Activated naive CD4-positive, alpha-beta T cell treated with anti-CD3 and anti-CD28 coated beads for 36 hours (primary cell): ENCODE data around the gene ACOT7. TPM values are rescaled to one million over a fixed set of nuclear protein-coding genes. Genes with fewer than 3 reads are reported as not detected.
A peak's percentile ranks its signal among the peaks of the same experiment; 100 is the strongest.

ENCODE experiments used
- CTCF ChIA-PET: fragments of 350-600 bp; sonication (Branson Sonifier 250); formaldehyde crosslinking; loops from one replicate; lab custom pipeline; 2021; ENCODE audit warnings: antibody characterized with exemption; lab: Charles Lee
- DNase-seq: peaks from one replicate; pipeline ENCODE4 v3.0.0-alpha.2; 2020
- H3K27ac Mint-ChIP-seq: one replicate; pipeline ENCODE4 v1.8.0; 2021; ENCODE audit warnings: mild to moderate bottlenecking, mixed read lengths
- H3K27me3 Mint-ChIP-seq: one replicate; pipeline ENCODE4 v1.8.0; 2021; ENCODE audit warnings: low read depth, mixed read lengths
- H3K36me3 Mint-ChIP-seq: one replicate; pipeline ENCODE4 v1.8.0; 2021; ENCODE audit warnings: low read depth, mixed read lengths
- H3K4me1 Mint-ChIP-seq: one replicate; pipeline ENCODE4 v1.8.0; 2021; ENCODE audit warnings: low read depth, mixed read lengths
- H3K4me3 Mint-ChIP-seq: one replicate; pipeline ENCODE4 v1.8.0; 2021; ENCODE audit warnings: mild to moderate bottlenecking, moderate library complexity, mixed read lengths
- H3K9me3 Mint-ChIP-seq: one replicate; pipeline ENCODE4 v1.8.0; 2021; ENCODE audit warnings: mixed read lengths
- intact Hi-C: fragments of 100-400 bp; cut with micrococcal nuclease; formaldehyde crosslinking; loops from one replicate; pipeline ENCODE4 v1.15.1; 2023
- total RNA-seq, 2 experiments: library from RNA; stranded (reverse); gene quantifications; one replicate each; pipeline ENCODE4 v1.2.3, GENCODE V29; 2021

Gene ACOT7
- total RNA-seq, 2 experiments from 2014 or later = 74.2 to 77.6 TPM

DNA sequence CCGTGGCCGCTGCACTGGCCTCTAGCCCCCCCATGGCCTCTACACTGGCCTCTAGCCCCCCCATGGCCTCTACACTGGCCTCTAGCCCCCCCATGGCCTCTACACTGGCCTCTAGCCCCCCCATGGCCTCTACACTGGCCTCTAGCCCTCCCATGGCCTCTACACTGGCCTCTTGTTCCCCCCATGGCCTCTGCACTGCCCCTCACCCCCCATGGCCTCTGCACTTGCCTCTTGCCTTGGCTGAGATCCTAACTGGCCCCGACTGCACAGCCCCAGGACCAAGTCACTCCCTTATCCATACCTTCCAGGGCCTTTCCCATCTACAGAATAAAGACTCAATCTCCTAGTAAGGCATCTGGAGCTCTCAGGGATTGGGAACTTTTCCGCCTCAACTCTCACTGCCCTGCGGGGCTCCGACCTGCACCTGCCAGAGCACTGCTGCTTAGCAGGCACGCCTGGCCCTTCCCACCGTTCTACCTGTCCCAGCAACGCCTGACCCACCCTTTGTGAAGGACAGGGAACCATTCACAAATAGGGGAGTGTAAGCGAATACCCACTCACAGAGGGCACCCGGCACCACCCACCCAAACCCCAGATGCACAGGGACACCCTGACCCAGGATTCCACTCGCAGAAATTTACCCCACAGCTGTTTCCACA lies 38.8 kb downstream of the ACOT7 start:
- CTCF ChIA-PET = interaction anchor here (1.4 kb wide), 1 partner anchor 108 kb away, joined by 4 read pairs; no protein-coding TSS in a partner anchor
- H3K36me3 Mint-ChIP-seq = no peaks in the 10 kb centered on the region
- intact Hi-C loops = no loop called here
- no peaks in the 10 kb centered on the region for H3K27me3 Mint-ChIP-seq
- H3K4me3 Mint-ChIP-seq = no peak overlapping the region
- H3K4me1 Mint-ChIP-seq = peaks cover 19% of the 10 kb centered on the region
- DNase-seq = no peak
- H3K9me3 Mint-ChIP-seq = no peaks in the 10 kb centered on the region
- H3K27ac Mint-ChIP-seq = no peak overlapping the region

DNA sequence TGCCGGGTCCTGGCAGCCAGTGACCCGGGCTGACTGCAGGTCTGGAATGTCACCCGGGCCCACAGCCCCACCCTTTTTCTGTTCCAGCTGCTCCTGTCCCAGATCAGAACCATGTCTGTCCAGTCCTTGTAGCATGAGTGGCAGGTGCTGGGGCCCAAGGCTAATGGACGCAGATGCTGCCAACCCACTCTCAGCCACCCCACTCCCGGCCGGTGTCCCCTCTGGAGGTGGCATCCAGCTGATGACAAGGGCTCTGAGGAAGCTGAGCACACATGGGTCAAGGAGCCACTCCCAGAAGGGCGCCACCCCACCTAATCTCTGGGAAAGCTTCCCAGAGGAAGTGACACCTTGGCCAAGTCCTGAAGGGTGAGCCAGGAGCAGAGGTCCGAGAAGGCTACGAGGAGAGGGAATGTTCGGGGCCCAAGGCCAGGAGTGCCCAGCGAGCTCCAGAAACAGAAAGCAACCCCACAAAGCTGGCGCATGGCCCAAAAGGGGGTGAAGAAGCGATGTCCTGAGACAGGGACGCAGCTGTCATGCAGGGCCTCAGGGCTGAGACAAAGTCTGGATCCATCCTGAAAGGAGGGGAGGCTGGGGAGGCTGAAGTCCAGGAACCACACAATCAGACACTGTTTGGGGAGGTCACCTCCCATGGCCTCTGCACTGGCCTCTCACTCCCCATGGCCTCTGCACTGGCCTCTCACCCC lies 39.5 kb downstream of the ACOT7 start:
- intact Hi-C loops = no loop called here
- Mint-ChIP-seq H3K9me3 (no peaks in the 10 kb centered on the region), H3K27me3 (no peaks in the 10 kb centered on the region), H3K27ac (no peak overlapping the region), H3K4me3 (no peak overlapping the region), H3K4me1 (peaks cover 16% of the 10 kb centered on the region), H3K36me3 (no peaks in the 10 kb centered on the region)
- CTCF ChIA-PET = no interaction called here
- no peak for DNase-seq

DNA sequence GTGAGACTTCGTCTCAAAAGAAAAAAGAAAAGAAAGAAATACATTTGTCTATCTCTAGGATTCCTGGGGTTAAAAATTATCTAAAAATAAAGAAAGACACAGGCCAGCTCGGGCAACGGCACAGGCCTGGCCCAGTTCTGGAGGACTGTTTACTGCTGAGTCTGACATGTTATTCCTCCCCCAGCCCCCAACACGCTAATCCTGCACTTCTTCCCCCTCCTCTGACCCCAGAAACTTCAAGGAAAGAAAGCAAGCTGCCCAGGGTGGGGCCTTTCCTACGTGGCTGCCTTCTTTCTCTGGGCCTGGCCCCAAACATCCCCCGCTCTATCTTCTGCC lies 40.0 kb downstream of the ACOT7 start:
- H3K9me3 Mint-ChIP-seq = no peaks in the 10 kb centered on the region
- H3K27me3 Mint-ChIP-seq = no peaks in the 10 kb centered on the region
- H3K36me3 Mint-ChIP-seq = no peaks in the 10 kb centered on the region
- CTCF ChIA-PET = no interaction called here
- H3K4me3 Mint-ChIP-seq = no peak overlapping the region
- H3K4me1 Mint-ChIP-seq = peaks cover 16% of the 10 kb centered on the region
- intact Hi-C loops = no loop called here
- no peak overlapping the region for H3K27ac Mint-ChIP-seq
- DNase-seq = no peak

DNA sequence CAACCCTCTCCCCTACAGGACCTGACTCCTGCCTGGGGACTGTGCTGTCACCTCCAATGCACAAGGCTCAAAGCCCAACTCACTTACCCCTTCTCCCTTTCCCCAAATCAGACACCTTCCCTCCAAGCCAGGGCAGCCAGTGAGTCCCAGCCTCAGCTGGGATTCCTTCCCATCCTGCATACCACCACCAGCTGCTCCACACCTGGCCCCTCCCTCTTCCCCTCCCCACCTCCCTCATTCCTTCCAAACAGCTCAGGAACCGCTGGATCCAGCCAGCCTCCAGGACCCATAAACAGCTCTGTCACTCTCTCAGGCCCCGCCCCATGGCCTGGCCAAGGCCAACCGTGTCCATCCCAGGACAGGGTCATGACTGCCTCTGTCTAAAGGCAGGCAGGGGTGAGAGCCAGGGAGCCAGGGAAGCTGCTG lies 41.4 kb downstream of the ACOT7 start:
- H3K4me1 Mint-ChIP-seq = peaks cover 17% of the 10 kb centered on the region
- no peaks in the 10 kb centered on the region for H3K27me3 Mint-ChIP-seq
- intact Hi-C loops = no loop called here
- CTCF ChIA-PET = no interaction called here
- no peak overlapping the region for H3K4me3 Mint-ChIP-seq
- no peak overlapping the region for H3K27ac Mint-ChIP-seq
- no peaks in the 10 kb centered on the region for H3K36me3 Mint-ChIP-seq
- no peaks in the 10 kb centered on the region for H3K9me3 Mint-ChIP-seq
- DNase-seq = no peak

DNA sequence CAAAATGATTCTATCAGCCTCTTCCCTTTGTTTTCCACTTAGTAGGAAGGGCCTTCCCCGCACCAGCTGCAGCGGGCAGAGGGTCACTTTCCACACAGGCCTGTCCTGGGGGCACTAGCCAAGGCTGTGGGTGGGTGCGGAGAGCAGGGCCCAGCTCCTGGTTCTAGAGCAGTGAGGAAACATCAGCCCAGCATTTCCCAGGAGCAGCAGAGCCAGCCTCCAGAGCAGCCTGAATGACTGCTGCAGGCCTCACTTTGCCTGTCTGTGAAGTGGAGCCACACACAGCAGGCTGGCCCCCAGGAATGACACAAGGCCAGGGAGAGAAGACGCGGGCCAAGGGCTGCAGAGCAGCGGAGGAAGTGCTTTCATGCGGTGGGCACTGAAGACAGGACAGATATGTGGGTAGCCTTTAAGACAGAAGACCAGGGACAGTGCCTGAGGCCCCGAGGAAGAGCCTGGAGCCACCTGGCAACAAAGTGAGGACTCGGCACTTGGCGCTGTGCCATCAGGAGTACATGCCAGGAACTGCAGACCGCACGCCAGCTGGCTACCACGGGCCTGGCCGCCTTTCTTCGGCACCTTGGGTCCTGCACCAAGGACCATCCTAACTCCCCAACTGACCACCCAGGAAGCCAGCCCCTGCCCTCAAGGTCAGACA lies 42.0 kb downstream of the ACOT7 start:
- no peak for DNase-seq
- CTCF ChIA-PET = interaction anchor here (4.3 kb wide), 1 partner anchor 54 kb away, joined by 28 read pairs; no protein-coding TSS in a partner anchor
- no peak overlapping the region for H3K4me3 Mint-ChIP-seq
- H3K27me3 Mint-ChIP-seq = no peaks in the 10 kb centered on the region
- no peaks in the 10 kb centered on the region for H3K9me3 Mint-ChIP-seq
- H3K4me1 Mint-ChIP-seq = peaks cover 17% of the 10 kb centered on the region
- H3K27ac Mint-ChIP-seq = no peak overlapping the region
- H3K36me3 Mint-ChIP-seq = no peaks in the 10 kb centered on the region
- intact Hi-C loops = no loop called here

DNA sequence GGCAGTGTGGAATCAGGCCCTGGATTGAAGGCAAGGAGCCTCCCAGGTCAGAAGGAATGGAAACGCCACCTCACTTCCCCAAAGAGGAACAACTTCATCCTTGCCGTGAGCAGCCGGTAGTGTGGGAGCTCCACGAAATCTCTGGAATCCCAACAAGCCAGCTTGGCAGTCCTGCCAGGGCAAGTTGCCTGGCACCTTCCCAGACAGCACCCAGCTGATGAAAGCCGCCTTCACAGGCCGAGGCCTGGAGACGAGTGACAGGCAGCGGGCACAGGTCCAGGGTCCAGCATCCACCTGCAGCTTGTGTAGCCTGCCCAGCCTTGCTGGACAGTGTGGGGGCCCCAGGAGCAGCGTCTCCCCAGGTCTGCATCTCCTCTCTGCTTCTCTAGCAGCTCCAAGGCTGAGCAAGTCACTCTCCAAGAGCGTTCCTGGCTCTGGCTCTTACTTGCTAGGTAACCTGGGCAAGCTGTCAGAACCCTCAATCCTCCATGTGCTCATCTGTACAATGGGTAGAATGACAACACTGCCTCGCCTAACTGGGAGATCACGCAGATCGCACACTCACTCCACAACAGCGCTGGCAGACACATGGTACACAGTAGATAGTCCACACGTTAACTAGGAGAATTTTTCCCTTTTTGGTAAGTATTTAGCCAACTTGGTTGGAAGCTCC lies 43.0 kb downstream of the ACOT7 start:
- no peak for DNase-seq
- CTCF ChIA-PET = interaction anchor here (0.9 to 4.3 kb wide), 2 partner anchors 49 to 55 kb away, joined by 4 to 28 read pairs; no protein-coding TSS in a partner anchor
- intact Hi-C loops = no loop called here
- no peaks in the 10 kb centered on the region for H3K27me3 Mint-ChIP-seq
- no peaks in the 10 kb centered on the region for H3K9me3 Mint-ChIP-seq
- H3K27ac Mint-ChIP-seq = no peak overlapping the region
- no peaks in the 10 kb centered on the region for H3K36me3 Mint-ChIP-seq
- H3K4me3 Mint-ChIP-seq = no peak overlapping the region
- peaks cover 17% of the 10 kb centered on the region for H3K4me1 Mint-ChIP-seq

DNA sequence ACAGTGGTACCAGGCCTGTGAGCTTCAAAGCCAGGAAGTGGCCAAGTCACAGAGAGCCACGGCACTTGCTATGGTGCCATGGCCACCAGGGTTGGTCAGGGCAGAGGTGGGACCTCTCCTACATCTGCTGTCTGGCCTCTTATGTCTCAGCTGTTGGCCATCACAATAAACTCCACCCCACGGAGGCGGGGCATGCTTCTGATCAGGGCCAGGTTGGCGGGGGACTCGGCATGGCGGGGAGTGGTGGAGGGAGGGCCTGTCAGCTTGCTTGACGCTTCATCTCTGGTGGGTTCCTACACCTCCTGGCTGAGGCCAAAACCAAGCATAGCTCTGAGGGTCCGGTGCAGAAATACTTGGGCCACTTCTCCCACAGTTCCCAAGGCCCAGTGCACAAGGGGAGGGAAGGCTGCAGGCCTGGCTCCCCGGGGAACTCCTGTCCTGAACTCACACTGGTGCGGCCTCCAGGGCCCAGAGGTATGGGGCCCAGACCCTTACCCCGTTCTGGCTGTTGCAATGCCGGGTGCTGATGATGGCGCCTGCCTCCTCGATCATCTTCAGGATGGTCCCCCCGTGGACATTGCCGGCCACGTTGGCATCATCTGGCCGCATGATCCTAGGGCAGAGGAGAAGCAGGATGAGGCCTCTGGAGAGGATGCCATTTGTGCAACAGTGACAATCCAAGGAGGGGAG lies 44.2 kb downstream of the ACOT7 start:
- no peak overlapping the region for H3K4me3 Mint-ChIP-seq
- H3K27me3 Mint-ChIP-seq = no peaks in the 10 kb centered on the region
- no peak overlapping the region for H3K27ac Mint-ChIP-seq
- H3K4me1 Mint-ChIP-seq = peaks cover 17% of the 10 kb centered on the region
- intact Hi-C loops = loop anchor here (2.0 kb wide), 2 partner anchors 89 to 141 kb away; partner anchors contain the start of gene PLEKHG5
- H3K9me3 Mint-ChIP-seq = no peaks in the 10 kb centered on the region
- H3K36me3 Mint-ChIP-seq = no peaks in the 10 kb centered on the region
- CTCF ChIA-PET = interaction anchor here (0.9 to 4.3 kb wide), 12 partner anchors 12 to 133 kb away, joined by 4 to 28 read pairs (median 4); no protein-coding TSS in a partner anchor
- no peak for DNase-seq

DNA sequence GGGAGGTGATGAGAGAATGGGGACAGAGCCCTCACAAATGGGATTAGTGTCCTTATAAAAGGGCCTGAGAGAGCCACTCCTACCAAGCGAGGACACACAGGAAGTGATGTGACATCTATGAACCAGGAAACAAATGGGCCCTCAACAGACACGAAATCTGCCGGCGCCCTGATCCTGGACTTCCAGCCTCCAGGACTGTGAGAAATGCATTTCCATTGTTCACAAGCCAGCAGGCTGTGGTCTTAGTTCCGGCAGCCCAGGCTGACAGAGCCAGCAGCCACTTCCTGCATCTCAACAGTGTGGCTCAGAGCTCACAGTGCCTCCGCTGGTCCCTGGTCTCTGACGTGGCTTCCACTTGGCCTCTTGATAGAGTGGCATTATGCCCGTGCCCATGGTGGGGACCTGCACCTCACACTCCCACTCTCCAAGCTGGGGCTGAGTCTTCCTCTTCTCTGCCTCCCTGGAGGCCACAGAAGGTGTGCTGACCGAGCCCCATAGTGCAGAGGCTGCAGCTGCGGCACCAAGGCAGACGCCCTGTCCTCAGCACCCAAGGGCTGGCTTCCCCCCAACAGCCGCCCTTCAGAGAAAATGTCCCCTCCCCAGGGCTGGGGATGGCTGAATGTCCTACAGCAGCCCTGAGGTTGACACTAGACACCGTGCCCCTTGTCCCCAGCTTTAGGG lies 44.9 kb downstream of the ACOT7 start:
- H3K36me3 Mint-ChIP-seq = no peaks in the 10 kb centered on the region
- peaks cover 17% of the 10 kb centered on the region for H3K4me1 Mint-ChIP-seq
- H3K4me3 Mint-ChIP-seq = peak overlapping the region; percentile 1
- intact Hi-C loops = loop anchor here (1.0 to 2.0 kb wide), 4 partner anchors 45 to 142 kb away; partner anchors contain the start of genes ACOT7 and PLEKHG5
- H3K27ac Mint-ChIP-seq = peak overlapping the region; percentile 75
- H3K27me3 Mint-ChIP-seq = no peaks in the 10 kb centered on the region
- CTCF ChIA-PET = interaction anchor here (0.6 to 4.3 kb wide), 16 partner anchors 9 to 132 kb away, joined by 3 to 28 read pairs (median 4); no protein-coding TSS in a partner anchor
- no peaks in the 10 kb centered on the region for H3K9me3 Mint-ChIP-seq
- peak; percentile 58 for DNase-seq

DNA sequence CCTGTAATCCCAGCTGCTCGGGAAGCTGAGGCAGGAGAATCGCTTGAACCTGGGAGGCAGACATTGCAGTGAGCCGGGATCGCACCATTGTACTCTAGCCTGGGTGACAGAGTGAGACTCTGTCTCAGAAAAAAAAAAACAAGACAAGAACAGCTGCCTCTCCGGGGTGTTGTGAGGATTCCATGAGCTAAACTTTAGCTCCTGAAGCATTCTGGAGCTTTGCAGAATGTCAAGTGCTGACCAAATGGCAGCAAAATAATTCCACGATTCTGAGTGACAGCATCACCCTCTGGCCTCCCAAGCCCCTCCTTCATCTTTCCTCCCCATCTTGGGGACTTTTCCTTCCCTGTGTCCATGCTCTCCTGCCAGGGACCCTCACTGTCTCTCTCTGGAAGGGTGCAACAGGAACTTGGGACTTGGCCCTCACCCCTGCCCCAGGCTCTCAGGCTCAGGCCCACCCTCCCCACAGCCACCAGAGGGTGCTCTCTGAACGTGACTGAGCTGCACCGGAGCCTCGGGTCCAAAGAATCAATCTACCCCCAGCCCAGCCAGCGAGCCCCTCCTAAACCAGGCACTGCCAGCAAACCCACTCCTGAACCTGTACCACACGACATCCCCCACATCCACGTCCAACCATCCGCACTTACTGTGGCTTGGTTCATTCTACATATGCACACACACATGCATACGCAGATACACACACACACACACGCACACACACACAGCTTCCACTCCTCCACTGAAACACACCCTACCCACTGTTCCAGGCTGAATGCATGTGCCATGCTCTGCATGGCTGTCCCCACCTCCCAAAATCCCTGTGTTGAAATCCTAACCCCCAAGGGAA lies 45.7 kb downstream of the ACOT7 start:
- peak; percentile 73 for DNase-seq
- intact Hi-C loops = loop anchor here (1.0 to 2.0 kb wide), 4 partner anchors 45 to 143 kb away; partner anchors contain the start of genes ACOT7 and PLEKHG5
- H3K36me3 Mint-ChIP-seq = no peaks in the 10 kb centered on the region
- CTCF ChIA-PET = interaction anchor here (0.6 to 4.3 kb wide), 22 partner anchors 9 to 210 kb away, joined by 3 to 28 read pairs (median 4); no protein-coding TSS in a partner anchor
- peak overlapping the region; percentile 75 for H3K27ac Mint-ChIP-seq
- H3K27me3 Mint-ChIP-seq = no peaks in the 10 kb centered on the region
- peak overlapping the region; percentile 1 for H3K4me3 Mint-ChIP-seq
- no peaks in the 10 kb centered on the region for H3K9me3 Mint-ChIP-seq
- peaks cover 17% of the 10 kb centered on the region for H3K4me1 Mint-ChIP-seq

DNA sequence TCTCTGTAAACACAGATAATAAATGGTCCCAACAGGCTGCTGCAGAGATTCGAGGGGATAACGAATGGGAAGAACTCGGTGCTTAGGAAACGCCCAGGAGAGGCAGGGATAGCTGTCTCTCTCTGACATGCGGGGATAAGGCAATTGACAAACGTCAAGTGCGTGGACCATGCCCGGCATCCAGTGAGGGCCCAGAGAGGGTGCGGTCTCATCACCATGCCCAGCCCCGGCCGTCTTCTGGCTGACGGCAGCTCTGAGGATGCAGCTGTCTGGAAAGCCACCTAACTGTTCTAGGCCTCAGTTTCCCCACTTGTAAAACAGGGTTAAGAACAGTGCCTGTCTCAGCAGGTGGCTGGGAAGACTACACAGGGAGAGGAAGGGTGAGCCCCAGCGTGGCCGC lies 48.1 kb downstream of the ACOT7 start:
- Mint-ChIP-seq H3K36me3 (no peaks in the 10 kb centered on the region), H3K4me3 (no peak overlapping the region), H3K4me1 (peaks cover 17% of the 10 kb centered on the region), H3K27me3 (no peaks in the 10 kb centered on the region), H3K27ac (no peak overlapping the region), H3K9me3 (no peaks in the 10 kb centered on the region)
- DNase-seq = no peak
- intact Hi-C loops = no loop called here
- CTCF ChIA-PET = interaction anchor here (1.0 to 2.1 kb wide), 4 partner anchors 14 to 99 kb away, joined by 3 to 8 read pairs (median 3); no protein-coding TSS in a partner anchor
